NCI-H526 (cell line): ENCODE data around the gene TBX6.

Source experiments
- DNase-seq, 2 experiments: peaks; one replicate each; lab custom pipeline; 2025; lab: John Stamatoyannopoulos, UW

TBX6 gene

DNA sequence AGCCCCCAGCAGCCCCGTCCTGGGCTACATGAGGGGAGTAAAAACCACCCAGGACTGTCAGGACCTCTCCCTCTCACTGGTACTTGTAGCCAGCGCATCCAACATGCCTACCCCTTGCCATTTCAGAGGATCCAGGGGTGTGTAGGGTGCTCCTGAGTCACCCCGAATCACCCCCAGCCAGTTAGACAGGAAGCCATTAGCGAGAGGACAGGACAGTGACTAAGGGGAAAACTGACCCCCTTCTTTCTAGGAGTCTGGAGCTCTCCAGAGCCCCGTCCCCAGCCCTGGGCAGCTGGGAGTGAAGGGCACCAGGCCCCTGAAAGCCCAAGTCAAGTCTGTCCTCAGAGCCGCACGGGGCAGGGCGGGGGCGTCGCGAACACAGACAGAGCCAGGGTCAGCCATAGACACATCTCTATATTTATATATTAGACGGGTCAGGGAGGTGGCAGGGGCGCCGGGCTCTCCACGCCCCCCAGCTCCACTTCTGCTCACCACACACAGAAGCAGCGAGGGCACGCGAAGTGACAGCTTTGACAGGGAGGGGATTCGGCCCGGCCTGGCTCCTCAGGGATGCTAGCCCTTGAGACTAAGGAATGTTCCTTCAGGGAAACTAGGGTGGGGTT, 22.1 kb upstream of the TBX6 start:
- no peak for DNase-seq

DNA sequence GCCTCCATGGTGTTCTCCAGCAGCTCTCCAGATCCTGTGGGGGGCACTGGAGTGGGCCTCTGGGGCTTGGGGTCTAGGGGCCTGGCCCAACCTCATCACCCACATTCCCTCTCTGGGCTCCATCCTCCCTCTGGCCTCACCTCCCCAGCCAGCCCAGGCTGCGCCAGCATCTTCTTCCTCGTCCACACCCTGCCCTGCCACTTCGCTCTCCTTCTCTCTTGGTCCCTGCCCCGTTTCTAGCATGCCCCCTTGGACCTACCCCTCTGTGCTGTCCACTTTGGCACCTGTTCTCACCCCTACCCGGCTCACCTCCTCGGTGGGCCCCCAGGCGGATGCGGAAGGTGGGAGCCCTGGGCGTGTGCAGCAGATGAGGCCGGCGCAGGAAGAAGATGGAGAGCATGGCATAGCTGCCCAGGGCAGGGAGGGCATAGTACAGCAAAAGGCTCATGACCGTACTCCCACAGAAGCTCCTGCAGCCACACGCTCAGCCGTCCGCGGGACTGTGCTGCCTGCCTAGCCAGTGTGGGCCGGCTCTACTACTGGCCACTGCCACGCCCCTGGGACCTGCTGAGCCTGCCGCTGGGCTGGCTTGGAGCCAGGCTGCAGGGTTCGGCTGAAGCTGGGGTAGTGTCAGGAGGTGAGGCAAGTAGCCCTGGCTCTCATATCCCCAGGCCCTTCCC, 21.4 kb upstream of the TBX6 start, which contains the start of gene GDPD3:
Gene GDPD3 (minus strand): TSS at position 507 of the 680 bp plus-strand sequence. CDS start 59 bp downstream, at position 448.
- no peak for DNase-seq

DNA sequence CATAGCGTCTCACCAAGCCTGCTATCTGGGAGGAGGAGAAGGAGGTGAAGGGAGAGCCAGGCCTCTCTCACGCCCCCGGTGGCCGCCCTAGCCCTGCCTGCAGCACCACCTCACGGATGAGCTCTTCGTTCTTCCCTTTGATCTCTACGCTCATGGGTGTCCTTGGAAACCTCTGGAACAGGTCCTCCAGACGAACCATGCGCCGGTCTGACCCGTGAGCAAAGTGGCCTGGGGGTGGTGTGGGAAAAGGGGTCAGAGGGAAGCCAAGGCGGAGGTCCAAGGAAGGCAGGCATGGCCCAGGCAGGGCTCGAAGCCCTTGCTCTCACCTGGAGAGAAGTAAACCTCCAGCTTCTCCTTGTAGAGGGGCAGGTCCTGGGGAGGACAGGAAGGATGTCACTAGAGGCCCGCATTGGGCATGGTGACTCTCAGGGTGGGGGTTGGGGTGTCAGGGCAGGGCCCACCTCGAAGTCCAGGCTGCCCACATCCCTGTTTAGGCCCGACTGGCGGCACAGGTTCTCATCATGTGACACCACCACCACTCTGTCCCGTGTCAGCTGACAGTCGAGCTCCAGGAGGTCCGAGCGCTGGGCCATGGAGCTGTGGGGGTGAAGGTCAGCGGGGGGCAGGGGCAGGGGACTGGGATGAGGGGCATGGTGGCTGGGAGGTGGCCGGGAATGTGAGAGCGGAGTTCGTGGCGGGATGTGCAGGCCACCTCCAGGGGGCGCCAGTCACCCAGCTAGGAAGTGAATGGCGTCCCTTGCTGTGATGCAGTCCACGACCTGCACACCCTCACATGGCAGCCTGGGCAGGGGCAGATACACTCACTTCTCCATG, 20.7 kb upstream of the TBX6 start:
- DNase-seq: peak in 1 of 2 experiments; percentile 51

DNA sequence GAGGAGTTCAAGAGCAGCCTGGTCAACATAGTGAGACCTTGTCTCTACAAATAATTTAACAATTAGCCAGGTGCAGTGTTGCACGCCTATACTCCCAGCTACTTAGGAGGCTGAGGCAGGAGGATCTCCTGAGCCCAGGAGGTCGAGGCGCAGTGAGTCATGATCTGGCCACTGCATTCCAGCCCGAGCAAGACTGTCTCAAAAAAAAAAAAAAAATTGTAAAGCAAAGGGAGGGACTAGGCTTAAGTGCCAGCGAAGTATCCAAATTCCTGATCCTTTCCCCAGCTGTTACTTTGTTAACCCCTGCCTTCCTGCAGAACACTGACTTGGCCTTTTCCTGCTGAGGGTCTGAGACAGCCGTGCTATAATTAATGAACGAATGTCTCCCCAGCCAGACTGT, 18.9 kb upstream of the TBX6 start:
- no peak for DNase-seq

DNA sequence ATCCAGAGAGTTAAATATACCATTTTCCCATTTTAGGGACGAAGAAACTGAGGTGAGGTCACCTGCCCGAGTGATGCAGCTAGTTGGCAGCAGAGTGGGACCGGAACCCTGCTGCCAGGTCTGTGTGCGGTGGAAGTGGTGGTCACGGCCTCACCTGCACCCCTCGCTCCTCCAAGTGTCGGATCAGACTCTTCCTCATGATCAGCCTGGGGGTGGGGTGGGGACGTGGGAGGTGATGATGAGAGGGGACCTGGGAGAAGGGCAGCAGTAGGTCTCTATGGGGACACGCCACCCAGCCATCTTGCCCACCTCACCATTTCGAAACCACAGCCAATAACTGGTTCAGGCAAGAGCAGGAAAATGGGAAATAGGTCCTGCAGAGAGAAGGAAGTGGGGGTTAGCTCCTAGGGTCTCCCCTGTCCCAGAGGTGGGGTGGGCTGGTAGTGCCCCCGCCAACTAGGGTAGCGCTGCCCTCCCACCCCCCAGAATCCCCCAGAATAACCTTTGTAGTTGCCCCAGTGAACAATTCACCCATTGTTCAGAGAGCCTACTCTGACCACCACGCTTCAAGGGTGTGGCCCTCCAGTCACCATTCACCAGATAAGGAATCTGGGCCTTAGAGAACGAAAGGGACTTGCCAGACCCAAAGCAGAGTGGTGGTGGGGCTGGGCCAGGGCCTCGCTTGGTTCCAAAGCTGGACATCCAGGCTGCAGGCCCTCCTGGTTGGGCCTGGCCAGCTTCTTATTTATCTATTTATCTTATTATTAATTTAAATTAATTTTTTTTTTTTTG, 16.5 kb upstream of the TBX6 start:
- no peak for DNase-seq

DNA sequence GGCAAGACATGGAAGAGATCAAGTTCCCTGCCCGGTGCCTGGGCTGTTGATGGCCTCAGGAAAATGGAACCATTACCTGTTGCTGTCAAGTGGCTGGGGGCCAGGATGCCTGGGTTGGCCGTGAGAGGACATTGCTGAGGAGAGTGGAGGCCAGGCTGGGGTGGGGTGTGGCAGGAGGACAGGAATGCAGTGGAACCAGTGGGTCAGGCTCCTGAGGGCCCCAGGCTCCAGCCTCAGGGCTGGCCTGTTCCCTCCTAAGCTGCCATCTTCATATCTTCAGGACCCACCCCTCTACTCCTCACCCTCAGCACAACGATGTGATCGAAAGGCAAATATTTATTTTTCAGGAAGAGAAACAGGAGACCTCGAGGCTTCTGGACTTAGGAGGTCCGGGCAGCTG, 12.8 kb upstream of the TBX6 start:
- DNase-seq: no peak

DNA sequence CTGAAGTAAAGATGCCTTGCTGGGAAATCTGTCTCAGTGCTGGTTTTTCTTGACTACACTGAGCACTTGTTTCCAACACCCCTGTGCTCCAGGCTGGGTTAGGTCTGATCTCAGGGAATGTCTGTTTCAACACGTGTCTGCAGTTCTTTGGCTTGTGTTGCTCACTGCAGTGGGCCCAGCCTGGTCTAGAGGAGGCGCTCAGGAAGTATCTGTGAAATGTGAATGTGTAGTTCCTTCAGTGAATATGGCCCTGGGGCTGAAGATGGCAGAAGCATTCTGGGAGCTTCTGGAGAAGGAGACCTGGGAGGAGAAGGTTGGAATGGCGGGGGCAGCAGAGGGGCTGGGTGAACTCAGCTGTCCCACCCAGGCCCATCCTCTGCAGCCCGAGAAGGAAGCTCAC, 12.4 kb upstream of the TBX6 start:
- no peak for DNase-seq

DNA sequence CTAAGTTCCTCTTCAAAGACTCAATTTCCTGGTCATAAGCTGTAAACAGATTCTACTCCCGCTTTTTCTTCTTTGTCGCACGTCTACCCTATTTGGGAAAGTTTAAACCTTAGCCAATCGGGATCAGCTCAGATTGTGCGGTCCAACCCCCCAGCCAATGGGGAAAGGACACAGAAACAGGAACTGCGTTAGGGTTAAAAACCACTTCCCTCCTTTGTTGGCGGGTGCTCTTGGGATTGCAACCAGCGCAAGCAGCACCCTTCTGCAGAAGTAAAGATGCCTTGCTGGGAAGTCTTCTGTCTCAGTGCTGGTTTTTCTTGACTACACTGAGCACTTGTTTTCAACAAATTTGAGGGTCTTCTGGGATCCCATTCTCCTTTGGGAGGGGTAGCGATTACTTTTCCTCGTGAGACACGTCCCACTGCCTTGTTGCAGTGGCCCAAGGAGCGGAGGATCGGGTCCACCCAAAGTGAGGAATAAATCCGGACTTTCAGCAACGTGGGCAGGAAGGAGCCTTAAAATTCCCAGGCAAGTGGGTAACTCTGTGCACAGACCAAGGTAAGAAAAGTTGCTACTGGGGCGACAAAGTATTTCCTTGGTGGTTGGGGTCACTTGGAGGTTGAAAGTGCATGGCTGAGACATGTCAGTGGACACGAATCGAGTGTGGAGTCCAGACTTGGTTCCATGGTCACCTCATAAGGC, 5.3 kb upstream of the TBX6 start:
- no peak for DNase-seq

DNA sequence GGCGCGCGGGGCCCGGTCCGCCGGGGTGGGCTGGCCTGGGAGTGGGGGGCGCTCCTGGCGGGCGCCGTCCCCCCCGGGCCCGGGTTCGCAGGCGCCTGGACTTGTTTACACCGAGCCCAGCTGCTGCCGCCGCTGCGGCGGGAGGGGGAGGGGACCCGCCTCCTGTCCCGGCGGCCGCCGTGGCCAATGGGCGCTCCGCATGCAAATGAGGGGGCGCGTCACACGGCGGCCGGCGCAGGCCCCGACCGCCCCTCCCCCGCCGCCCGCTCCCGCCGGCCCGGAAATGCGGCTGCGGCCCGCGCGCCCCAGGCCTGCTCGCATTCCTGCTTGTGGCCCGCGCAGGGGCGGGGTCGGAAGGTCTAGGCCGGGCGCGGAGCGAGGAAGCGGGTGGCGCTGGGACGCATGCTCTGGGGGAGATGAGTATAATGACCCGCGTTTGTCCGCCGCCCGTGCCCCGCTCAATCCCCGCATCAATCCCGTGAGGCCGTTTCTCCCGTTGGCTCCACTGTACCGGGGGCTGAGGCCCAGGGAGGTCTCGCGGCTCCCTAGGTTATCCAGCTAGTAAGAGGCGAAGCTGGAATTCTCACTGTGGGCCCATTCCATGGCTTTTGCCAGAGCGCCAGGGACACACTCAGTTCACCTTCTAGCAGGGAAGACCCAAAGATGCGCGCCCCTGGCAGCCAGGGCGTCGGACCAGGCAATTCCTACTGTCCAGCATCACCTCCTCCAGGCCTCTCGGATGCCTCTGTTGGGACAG, 4.6 kb upstream of the TBX6 start, which contains the start of gene YPEL3:
Gene YPEL3 (minus strand): TSS at position 109 of the 757 bp plus-strand sequence. CDS start 731 bp downstream, outside the sequence.
- DNase-seq: peak; percentile 55 to 94

DNA sequence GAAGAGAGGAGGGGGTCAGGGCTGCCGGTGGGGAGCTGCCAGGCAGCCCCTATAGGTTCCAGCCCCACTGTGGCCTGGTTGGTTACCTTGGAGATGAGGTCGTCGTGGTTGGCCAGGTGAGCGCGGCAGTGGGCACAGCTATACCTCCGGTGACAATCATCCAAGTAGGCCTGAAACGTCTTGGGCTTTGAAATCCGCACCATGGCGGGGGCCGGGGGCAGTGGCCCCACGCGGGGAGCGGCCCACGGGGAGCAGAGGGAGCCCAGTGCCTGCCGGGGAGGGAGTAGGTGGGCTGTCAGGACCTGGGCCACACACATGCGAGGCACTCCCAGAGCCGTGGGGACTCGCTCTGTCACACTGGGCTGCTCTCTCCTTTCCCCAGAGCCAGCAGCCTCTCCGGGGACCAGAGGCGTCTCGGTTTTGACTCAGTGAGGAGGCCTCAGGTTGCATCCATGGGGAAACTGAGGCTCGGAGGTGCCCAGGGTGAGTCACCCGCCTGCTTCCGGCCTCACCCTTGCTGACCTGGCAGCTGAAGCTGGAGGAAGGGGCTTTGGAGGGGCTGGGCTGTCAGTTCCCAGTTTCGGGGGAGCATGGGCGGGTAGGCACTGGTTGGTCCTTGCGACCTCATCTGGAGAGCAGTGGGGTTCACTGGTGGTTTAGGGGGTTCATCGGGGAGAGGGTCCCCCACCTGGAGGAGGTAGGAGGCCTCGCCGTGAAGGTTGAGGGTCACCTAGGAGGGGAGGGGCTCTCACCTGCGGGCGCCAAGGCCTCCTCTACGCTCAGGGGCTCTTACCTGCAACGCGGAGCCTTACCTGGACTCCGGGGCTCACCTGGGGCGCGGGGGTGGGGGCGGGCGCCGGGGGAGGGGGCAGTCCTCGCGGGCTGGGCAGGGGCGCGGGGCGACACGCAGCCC, 3.7 kb upstream of the TBX6 start:
- DNase-seq: peak in 1 of 2 experiments; percentile 60

DNA sequence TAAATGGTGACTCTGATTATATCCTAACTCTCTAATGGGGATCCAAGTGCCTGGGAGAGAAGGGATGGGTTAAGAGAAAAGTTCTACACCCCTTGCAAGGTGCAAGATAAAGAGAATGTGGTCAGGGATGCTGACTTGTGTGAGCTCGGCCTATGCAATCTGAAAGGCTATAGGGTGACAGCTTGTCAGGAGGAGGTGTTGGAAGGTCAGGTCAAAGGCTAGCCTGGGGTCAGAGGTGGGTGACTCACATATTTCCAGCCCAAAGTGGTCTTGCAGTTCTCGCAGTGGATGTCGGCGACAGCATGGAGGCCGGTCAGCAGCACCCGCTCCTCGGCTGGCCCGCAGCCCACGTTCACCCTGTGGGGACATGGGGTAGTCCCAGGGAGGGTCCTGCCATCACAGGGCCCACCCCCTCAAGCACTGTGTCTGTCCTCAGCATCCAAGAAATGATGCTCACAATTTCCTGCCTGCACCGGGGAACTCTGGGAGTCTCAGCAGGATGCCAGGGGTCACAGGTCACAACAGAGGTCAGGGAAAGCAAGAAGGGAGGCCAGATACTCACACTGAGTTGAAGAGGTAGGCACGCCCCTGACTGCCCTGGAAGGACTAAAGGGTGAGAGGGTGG, 2.9 kb upstream of the TBX6 start:
- DNase-seq: no peak

DNA sequence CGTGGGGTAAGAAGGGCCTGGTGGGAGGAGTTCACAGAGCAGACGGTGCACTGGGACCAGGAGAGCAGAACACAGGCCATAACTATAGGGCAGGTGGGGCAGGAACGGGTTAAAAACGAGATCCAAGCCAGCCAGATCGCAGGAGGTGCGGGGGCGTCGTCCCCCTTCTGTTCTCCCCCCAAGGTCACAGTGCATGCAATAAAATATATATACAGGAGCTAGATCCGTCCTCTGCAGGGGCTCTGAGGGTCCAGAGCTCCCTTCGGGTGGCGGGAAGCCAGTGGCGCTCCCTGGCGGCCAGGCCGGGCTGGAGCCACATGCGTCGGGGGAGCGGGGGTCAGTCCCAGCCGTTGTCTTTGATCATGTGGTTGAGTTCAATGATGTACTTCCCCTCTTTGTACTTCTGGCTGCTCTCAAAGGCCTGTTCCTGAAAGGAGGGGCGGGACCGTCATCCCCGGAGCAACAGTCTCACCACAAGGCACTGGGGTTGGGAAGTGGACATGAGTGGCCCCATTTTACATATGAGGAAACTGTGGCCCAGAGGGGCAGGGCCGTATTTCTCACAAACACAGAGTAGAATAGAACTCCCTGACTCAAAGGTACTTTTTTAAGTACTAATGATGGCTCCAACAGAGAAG, 768 bp upstream of the TBX6 start:
- peak; percentile 76 to 91 for DNase-seq

DNA sequence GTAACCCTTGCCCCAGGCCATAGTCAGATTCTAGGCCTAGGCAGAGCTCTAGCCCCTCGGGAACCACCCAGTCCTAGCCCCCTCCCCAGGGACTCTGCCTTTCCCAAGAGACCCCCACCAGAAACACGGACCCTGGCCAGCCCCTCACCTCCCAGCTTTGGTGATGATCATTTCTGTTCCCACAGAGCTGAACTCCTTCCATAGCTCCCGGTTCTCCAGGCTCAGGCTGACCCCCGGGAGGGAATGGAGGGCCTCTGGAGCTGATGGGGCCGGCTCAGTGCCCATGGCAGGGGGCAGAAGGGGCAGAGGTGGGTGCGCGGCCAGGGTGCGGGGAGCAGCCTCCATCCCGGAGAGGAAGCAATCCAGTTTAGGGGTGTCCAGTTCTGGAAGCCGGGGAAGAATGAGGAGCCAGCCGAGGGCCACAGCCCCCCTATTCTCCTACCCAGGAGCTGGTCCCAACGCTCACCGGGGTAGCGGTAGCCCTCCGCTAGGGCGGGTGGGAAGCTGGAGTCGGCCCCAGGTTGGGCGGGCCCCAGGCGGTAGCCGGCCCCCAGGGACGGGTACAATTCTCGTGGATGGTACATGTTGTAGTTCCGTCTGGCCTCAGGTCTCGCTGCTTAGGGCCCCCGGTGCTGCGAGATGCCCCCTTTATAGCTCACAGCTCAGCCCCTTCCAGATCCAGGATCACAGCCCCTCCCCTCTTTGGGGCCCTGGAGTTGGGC, 953 bp downstream of the TBX6 start:
- DNase-seq: no peak

DNA sequence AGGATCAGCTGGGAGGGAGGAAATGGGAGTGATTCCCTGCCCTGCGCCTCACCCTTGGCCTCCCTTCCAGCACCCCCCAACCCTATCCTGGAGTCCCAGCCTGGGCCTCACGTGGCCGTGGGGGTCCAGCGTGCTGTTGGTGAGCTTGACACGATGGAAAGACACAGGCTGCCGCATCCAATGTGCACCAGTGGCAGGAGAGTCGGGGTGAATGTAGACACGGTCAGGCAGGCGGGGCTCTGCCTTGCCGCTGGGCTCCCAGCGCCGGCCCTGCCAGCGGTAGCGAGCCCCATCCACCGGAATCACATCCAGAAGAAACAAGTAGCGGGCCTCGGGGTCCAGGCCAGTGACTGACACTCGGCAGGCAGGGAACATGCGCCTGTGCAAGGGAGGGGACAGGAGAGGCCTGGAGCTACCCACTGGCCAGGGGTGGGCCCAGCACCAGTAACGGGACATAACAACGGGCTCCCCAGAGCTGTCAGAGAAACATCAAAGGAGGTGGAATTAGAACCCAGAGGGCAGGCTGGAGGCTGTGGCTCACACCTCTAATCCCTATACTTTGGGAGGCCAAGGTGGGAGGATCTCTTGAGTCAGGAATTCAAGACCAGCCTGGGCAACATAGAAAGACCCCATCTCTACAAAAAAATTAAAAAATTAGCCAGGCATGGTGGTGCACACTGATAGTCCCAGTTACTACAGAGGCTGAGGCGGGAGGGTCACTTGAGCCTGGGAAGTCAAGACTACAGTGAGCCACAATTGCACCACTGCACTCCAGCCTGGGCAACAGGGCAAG, 2.7 kb downstream of the TBX6 start:
- DNase-seq: no peak

DNA sequence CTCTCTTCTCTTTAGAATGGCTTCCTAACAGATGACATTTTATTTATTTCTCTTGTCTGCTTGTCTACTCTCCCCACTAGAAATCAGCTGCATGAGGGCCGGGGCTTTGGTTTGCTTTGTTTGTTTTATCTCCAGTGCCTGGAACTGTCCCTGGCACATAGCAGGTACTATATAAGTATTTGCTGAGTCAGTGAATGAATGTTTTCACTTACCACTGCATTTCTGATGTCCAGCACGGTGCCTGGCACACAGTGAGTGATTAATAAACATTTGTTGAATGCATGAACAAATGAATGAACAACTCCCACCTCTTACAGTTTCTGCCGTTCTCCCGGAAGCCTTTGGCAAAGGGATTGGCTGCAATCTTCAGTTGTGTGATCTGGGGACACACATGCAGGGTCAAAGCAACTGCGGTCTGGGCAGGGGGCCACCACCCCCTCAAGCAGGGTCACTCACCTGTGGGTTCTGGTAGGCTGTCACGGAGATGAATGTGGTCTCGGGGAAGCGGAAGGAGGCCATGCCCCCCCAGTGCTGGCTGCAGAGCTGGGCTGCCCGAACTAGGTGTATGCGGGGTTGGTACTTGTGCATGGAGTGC, 3.4 kb downstream of the TBX6 start:
- no peak for DNase-seq

DNA sequence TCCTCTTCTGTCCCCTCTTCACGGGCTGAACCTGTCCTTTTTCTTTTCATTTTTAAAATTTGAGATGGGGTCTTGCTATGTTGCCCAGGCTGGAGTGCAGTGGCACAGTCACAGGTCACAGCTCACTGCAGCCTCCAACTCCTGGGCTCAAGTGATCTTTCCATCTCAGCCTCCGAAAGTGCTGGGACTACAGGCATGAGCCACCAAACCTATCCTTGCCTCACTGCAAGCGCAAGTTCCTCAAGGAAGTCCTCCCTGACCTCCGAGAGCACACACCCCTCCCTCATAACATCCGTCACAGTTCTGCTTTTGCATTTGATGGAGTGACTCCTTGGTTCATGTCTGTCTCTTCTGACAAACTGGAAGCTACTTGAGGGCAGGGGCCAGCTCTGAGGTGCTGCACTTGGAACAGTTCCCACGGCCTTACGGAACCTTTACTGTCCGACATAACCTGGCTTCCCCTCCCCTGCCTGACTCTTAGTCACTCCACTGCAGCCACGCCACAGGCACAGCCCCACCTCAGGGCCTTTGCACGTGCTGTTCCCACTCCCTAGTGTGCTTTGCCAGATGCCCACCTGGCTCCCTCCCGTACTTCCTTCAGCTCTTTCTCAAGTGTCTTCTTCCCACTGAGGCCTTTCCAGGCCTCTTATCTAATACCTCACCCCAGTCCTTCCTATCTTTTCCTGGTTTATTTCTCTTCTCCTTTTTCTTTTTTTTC, 4.4 kb downstream of the TBX6 start:
- no peak for DNase-seq
